ENCODE measurements around the gene SELENOK.

GRCh38 chr3:53835257-53835656 is 56.4 kb downstream of the SELENOK start:
- TF ChIP-seq CTCF (IDR thresholded peaks at IDR 0.05) (no peak), EZH2 (IDR thresholded peaks at IDR 0.05; ENCODE audit: borderline replicate concordance, insufficient read depth, low read depth, low read length, poor library complexity, severe bottlenecking) (no peak)
